H7 (cell line): ENCODE results near the gene SRRT. TPM values are rescaled to one million over a fixed set of nuclear protein-coding genes. Genes with fewer than 3 reads are reported as not detected.

ENCODE experiments used
- DNase-seq: peaks from one replicate; pipeline ENCODE4 v3.0.0; 2012
- H3K27me3 ChIP-seq: 2 replicates; pipeline ENCODE4 v1.6.0; 2011; ENCODE audit warnings: mild to moderate bottlenecking, low read length; ENCODE audit not compliant: control insufficient read depth, insufficient read depth
- H3K36me3 ChIP-seq: replicated peaks from 2 replicates; pipeline ENCODE4 v1.5.1; 2011; ENCODE audit warnings: low read length; ENCODE audit not compliant: control insufficient read depth, insufficient read depth
- H3K4me3 ChIP-seq: 2 replicates; pipeline ENCODE4 v1.5.1; 2011; ENCODE audit warnings: low read depth, mild to moderate bottlenecking, control low read depth, low read length, moderate library complexity; ENCODE audit not compliant: insufficient read depth
- total RNA-seq: library from RNA; depleted of rRNA; stranded (reverse); fragments of >200 nt; shearing (Covaris generic); gene quantifications from 2 replicates; pipeline ENCODE4 v1.2.3, GENCODE V29; 2014; rRNA removed

The SRRT gene
- total RNA-seq: 82.8 and 101 TPM in 2 replicates

GRCh38 chr7:100874577-100875355, at the start of gene SRRT:
Gene SRRT, plus strand, starts transcription at chr7:100875103. Its CDS starts 488 bp downstream, at chr7:100875591.
- Histone ChIP-seq H3K36me3 (peaks cover 36% of the 10 kb centered on the region), H3K4me3 (peak within 1 kb of the TSS; percentile 99), H3K27me3 (no peaks in the 10 kb centered on the region)
- DNase-seq: peak; percentile 99

- peak; percentile 57 for DNase-seq
- H3K36me3 ChIP-seq: peaks cover 28% of the 10 kb centered on the region
- peak overlapping the region; percentile 95 for H3K4me3 ChIP-seq
- H3K27me3 ChIP-seq: no peaks in the 10 kb centered on the region
Observed at GRCh38 chr7:100825215-100825671, 49.7 kb upstream of the SRRT start.

GRCh38 chr7:100825751-100826513, 49.0 kb upstream of the SRRT start:
- Histone ChIP-seq H3K36me3 (peaks cover 21% of the 10 kb centered on the region), H3K4me3 (peak overlapping the region; percentile 95), H3K27me3 (no peaks in the 10 kb centered on the region)
- peak; percentile 60 for DNase-seq

- DNase-seq: peak; percentile 79
- Histone ChIP-seq H3K4me3 (peak overlapping the region; percentile 95), H3K36me3 (peaks cover 19% of the 10 kb centered on the region), H3K27me3 (no peaks in the 10 kb centered on the region)
Observed at GRCh38 chr7:100826514-100827329, 48.2 kb upstream of the SRRT start.

GRCh38 chr7:100827330-100828226, 47.3 kb upstream of the SRRT start, which contains the start of gene EPHB4:
Gene EPHB4, minus strand, starts transcription at chr7:100827523. Its CDS starts 493 bp downstream, at chr7:100827030.
- Histone ChIP-seq H3K36me3 (peaks cover 12% of the 10 kb centered on the region), H3K27me3 (no peaks in the 10 kb centered on the region), H3K4me3 (peak within 1 kb of the TSS; percentile 95)
- peak; percentile 97 for DNase-seq

- DNase-seq: peak; percentile 73
- Histone ChIP-seq H3K4me3 (no peak overlapping the region), H3K36me3 (peaks cover 2% of the 10 kb centered on the region; the same call in 1 of the 2 replicates), H3K27me3 (no peaks in the 10 kb centered on the region)
Observed at GRCh38 chr7:100829150-100829716, 45.7 kb upstream of the SRRT start.

- Histone ChIP-seq H3K36me3 (no peaks in the 10 kb centered on the region), H3K27me3 (no peaks in the 10 kb centered on the region), H3K4me3 (no peak overlapping the region)
- DNase-seq: no peak
Observed at GRCh38 chr7:100830396-100830795, 44.5 kb upstream of the SRRT start.

GRCh38 chr7:100832281-100832633, 42.6 kb upstream of the SRRT start:
- no peak for DNase-seq
- Histone ChIP-seq H3K4me3 (no peak overlapping the region), H3K27me3 (no peaks in the 10 kb centered on the region), H3K36me3 (no peaks in the 10 kb centered on the region)

- no peaks in the 10 kb centered on the region for H3K36me3 ChIP-seq
- no peaks in the 10 kb centered on the region for H3K27me3 ChIP-seq
- peak; percentile 96 for DNase-seq
- H3K4me3 ChIP-seq: peak overlapping the region; percentile 45
Observed at GRCh38 chr7:100835903-100836811, 38.7 kb upstream of the SRRT start.

GRCh38 chr7:100836812-100837098, 38.1 kb upstream of the SRRT start:
- no peaks in the 10 kb centered on the region for H3K36me3 ChIP-seq
- no peak for DNase-seq
- H3K4me3 ChIP-seq: peak overlapping the region; percentile 41
- no peaks in the 10 kb centered on the region for H3K27me3 ChIP-seq

- Histone ChIP-seq H3K27me3 (no peaks in the 10 kb centered on the region), H3K4me3 (peak overlapping the region; percentile 41), H3K36me3 (no peaks in the 10 kb centered on the region)
- DNase-seq: peak; percentile 92
Observed at GRCh38 chr7:100837099-100837836, 37.6 kb upstream of the SRRT start.

GRCh38 chr7:100839361-100839760, 35.5 kb upstream of the SRRT start:
- Histone ChIP-seq H3K4me3 (no peak overlapping the region), H3K27me3 (no peaks in the 10 kb centered on the region), H3K36me3 (no peaks in the 10 kb centered on the region)
- no peak for DNase-seq
